ENCODE data around the gene TPT1.
"Not testable (repeated sequence)": the region's sequence is repeated elsewhere in the genome, so short reads cannot be mapped to it uniquely, and the experiment has no call there.

TPT1 gene

DNA sequence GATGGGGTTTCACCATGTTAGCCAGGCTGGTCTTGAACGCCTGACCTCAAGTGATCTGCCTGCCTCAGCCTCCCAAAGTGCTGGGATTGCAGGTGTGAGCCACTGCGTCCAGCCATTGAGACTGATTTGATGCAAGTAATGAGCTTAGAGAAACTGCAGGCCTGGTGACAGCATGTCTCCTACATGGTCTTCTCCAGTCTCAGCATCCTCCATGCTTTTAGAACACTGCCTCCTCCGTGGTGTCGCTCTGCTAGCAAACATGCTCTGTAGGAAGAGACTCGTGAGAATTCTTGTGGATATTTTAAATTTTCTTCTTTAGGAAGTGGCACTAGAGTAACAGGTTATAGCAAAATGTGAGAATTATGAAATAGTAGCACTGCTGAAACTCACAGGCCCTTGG lies 37.1 kb downstream of the TPT1 start:
- FAIRE-seq (no peak), DNase-seq (ENCODE audit: insufficient read length, low spot score) (no peak)
- TF ChIP-seq SPI1 (IDR thresholded peaks at IDR 0.05; ENCODE audit: low read depth, low read length) (no peak), POLR2AphosphoS5 (IDR thresholded peaks at IDR 0.05; ENCODE audit: low read depth, low read length) (no peak), TAF1 (IDR thresholded peaks at IDR 0.05; ENCODE audit: low read depth, low read length) (no peak), PAX5 (IDR thresholded peaks at IDR 0.05; ENCODE audit: insufficient read depth, low read length, severe bottlenecking) (no peak), POU2F2 (IDR thresholded peaks at IDR 0.05; ENCODE audit: low read depth, low read length) (no peak), POLR2A (IDR thresholded peaks at IDR 0.05; ENCODE audit: low read depth, low read length) (no peak)

DNA sequence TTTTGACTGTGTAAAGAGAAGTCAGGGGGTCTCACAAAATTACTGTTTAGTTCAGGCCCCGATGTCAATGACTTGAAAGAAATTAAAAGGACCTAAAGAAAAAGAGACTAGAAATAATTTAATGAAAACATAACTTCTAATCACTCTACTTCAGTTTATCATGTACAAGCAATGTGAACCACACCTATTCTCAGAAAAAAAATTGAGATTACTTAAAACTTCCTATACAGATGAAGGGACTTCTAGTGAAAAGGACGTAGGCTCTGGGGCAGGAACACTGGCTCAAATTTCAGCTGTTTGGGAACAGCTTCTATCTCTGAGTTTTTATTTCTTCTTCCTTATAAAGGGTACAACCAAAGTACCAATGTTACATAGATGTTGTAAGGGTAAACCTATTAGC lies 38.0 kb downstream of the TPT1 start:
- FAIRE-seq = no peak
- DNase-seq (ENCODE audit: insufficient read length, low spot score) = no peak
- no peak for TF ChIP-seq POU2F2 (IDR thresholded peaks at IDR 0.05; ENCODE audit: low read depth, low read length)
- TF ChIP-seq TAF1 (IDR thresholded peaks at IDR 0.05; ENCODE audit: low read depth, low read length) = no peak
- no peak for TF ChIP-seq POLR2AphosphoS5 (IDR thresholded peaks at IDR 0.05; ENCODE audit: low read depth, low read length)
- TF ChIP-seq POLR2A (IDR thresholded peaks at IDR 0.05; ENCODE audit: low read depth, low read length) = no peak
- no peak for TF ChIP-seq SPI1 (IDR thresholded peaks at IDR 0.05; ENCODE audit: low read depth, low read length)
- no peak for TF ChIP-seq PAX5 (IDR thresholded peaks at IDR 0.05; ENCODE audit: insufficient read depth, low read length, severe bottlenecking)

DNA sequence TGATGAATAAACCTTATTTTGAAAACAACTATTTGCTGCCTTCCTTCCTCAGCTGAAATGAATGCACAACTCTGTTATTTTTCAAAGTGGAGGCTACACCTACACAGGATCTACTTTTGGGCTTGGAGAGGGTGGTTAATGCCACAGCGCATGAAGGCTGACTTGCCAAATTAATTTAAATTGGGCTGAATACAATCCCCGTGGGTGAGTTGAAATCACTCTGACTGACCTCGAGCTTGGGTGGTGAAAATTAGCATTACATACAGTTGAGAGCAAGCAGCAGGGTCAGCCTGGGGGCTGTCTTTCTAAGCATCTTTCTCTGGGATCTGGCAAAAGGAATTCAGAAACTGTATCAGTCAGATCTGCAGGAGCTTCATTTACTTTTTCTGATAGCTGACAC lies 38.5 kb downstream of the TPT1 start:
- TF ChIP-seq PAX5 (IDR thresholded peaks at IDR 0.05; ENCODE audit: insufficient read depth, low read length, severe bottlenecking) = no peak
- TF ChIP-seq TAF1 (IDR thresholded peaks at IDR 0.05; ENCODE audit: low read depth, low read length) = no peak
- TF ChIP-seq POU2F2 (IDR thresholded peaks at IDR 0.05; ENCODE audit: low read depth, low read length) = no peak
- DNase-seq (ENCODE audit: insufficient read length, low spot score) (no peak), FAIRE-seq (no peak)

DNA sequence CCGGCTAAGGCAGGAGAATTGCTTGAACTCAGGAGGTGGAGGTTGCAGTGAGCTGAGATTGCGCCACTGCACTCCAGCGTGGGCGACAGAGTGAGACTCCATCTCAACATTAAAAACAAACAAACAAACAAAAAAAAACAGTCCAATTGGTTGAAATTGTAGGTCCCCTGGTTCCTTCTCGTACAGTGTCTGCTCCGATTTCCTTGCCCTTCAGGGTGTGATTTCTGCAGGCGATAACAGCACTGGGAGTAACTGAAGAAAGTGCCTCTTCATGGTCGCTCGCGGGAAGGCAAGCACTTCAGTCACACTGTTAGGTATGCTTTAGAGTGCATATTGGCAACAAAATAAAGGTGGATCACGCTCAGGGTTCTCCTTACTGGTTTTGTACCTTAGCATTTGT lies 39.7 kb downstream of the TPT1 start:
- no peak for FAIRE-seq
- TF ChIP-seq POU2F2 (IDR thresholded peaks at IDR 0.05; ENCODE audit: low read depth, low read length) (no peak), POLR2A (IDR thresholded peaks at IDR 0.05; ENCODE audit: low read depth, low read length) (no peak), TAF1 (IDR thresholded peaks at IDR 0.05; ENCODE audit: low read depth, low read length) (no peak), PAX5 (IDR thresholded peaks at IDR 0.05; ENCODE audit: insufficient read depth, low read length, severe bottlenecking) (no peak), SPI1 (IDR thresholded peaks at IDR 0.05; ENCODE audit: low read depth, low read length) (no peak), POLR2AphosphoS5 (IDR thresholded peaks at IDR 0.05; ENCODE audit: low read depth, low read length) (no peak)
- DNase-seq (ENCODE audit: insufficient read length, low spot score) = no peak

DNA sequence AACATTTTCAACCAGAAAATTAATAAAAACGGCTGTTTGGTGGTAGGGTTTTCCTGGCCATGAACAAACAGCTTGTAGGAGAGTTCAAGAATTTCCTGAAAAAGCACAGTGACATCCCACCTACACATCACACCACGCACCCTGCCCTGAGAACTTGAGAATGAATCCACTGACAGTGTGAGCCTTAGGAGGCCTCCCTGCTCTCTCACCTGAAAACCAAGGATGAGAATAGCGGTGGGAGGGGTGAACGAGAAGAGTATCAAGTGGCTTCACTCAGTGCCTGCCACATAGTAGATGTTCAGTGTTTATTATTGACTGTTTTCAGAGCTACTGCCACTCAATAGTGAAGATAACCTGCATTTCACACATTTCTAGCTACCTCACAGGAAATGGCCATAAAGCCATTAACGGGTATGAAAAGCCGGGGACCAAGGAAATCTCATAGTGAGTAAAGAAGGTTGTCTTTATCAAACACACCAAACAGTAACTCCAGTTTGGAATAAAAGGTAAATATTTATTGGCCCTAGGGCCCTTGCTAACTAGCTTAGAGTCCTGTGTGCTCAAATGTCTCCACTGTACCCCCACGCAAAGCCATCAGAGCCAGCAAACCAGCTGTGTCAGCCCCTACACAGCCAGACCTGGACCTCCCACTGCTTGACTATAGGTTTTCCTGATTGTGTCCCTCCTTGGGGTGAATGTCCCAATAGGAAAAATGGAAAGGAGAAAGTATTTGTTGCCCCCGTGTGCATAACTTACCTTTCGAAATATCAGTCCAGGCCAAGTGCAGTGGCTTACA lies 40.6 kb downstream of the TPT1 start:
- DNase-seq (ENCODE audit: insufficient read length, low spot score) = no peak
- TF ChIP-seq POU2F2 (IDR thresholded peaks at IDR 0.05; ENCODE audit: low read depth, low read length) = no peak
- FAIRE-seq = no peak

DNA sequence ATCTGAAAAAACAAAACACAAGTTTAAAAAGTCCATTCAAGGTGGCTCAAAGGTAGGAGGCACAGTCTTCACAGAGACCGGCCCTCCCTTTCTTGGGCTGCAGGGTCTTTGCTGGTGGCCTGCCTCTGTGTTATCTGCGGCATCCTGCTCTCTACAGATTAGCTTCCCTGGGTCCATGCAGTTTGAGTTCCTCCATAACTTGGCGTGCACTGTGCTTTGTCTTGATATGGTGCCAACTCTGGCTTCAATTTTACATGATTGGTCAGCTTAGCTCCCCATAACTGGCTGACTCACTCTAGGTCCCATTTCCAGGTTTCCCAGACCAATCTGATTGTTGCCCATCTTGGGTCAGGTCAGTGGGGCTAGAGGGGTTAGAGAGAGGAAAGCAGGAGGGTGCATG lies 41.8 kb downstream of the TPT1 start:
- TF ChIP-seq SPI1 (IDR thresholded peaks at IDR 0.05; ENCODE audit: low read depth, low read length) (no peak), POLR2AphosphoS5 (IDR thresholded peaks at IDR 0.05; ENCODE audit: low read depth, low read length) (no peak), TAF1 (IDR thresholded peaks at IDR 0.05; ENCODE audit: low read depth, low read length) (no peak), POU2F2 (IDR thresholded peaks at IDR 0.05; ENCODE audit: low read depth, low read length) (no peak), PAX5 (IDR thresholded peaks at IDR 0.05; ENCODE audit: insufficient read depth, low read length, severe bottlenecking) (no peak), POLR2A (IDR thresholded peaks at IDR 0.05; ENCODE audit: low read depth, low read length) (no peak)
- FAIRE-seq = no peak
- DNase-seq (ENCODE audit: insufficient read length, low spot score) = no peak

DNA sequence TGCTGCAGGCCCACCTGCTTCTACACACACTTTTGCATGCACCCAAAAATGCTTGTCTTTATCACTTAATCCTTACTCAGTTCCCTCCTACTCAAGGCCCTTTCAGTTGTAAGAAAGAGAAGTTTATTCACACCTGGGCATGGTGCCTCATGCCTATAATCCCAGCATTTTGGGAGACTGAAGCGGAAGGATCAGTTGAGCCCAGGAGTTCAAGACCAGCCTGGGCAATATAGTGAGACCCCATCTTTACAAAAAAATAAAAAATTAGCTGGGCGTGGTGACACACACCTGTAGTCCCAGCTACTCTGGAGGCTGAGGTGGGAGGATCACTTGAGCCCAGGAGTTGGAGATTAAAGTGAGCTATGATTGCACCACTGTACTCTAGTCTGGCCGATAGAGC lies 42.4 kb downstream of the TPT1 start:
- DNase-seq (ENCODE audit: insufficient read length, low spot score); FAIRE-seq: not testable (repeated sequence)

DNA sequence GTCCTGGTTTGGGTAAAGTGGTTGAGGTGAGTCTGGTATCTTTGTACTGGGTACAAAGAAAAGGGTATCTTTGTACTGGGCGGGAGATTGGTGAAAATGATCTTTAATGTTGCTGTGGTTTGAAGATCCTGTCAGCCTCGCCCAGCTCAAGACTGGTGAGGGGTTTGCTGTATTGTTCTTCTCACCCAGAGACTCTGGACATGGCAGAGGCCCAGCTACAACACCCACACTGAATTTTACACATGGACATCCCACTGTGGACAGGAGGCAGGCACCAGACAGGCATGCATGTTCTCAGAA lies 42.8 kb downstream of the TPT1 start:
- no peak for TF ChIP-seq POLR2A (IDR thresholded peaks at IDR 0.05; ENCODE audit: low read depth, low read length)
- TF ChIP-seq PAX5 (IDR thresholded peaks at IDR 0.05; ENCODE audit: insufficient read depth, low read length, severe bottlenecking) = no peak
- TF ChIP-seq SPI1 (IDR thresholded peaks at IDR 0.05; ENCODE audit: low read depth, low read length) = no peak
- TF ChIP-seq POU2F2 (IDR thresholded peaks at IDR 0.05; ENCODE audit: low read depth, low read length) = no peak
- no peak for TF ChIP-seq POLR2AphosphoS5 (IDR thresholded peaks at IDR 0.05; ENCODE audit: low read depth, low read length)
- TF ChIP-seq TAF1 (IDR thresholded peaks at IDR 0.05; ENCODE audit: low read depth, low read length) = no peak
- DNase-seq (ENCODE audit: insufficient read length, low spot score) = no peak
- no peak for FAIRE-seq

DNA sequence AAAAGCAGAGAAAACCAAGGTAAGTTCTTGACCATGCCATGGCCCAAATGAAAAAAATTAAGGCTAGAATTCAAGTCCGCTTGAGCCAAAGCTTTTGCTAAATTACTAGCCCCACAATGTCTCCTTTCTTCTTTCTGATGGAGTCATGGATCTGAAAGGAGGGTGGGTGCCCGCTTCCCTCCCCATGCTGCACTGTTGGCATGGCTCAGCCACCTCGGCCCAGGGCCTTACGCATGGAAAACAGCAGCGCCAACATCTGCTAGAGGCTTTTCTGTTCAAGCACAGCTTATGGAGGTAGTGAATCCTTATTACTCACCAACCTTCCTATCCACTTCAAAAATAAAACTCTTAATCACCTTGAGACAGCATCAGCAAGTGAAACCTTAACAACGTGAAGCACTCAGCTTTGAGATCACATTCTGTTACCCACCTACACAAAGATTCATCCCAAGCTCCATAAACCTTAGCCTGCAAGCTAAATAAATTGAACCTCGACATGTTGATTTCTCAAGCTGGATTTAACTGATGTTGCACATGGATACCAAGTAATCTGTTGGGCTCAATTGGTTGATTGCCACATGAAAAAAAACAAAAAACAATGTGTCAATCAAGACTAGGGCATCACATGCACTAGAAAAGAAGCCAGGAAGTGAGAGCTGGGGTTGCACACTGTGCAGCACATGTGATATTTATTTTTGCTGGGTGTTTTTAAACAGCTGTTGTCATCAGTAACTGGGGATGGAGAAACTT lies 43.4 kb downstream of the TPT1 start:
- TF ChIP-seq POLR2AphosphoS5 (IDR thresholded peaks at IDR 0.05; ENCODE audit: low read depth, low read length) = no peak
- TF ChIP-seq SPI1 (IDR thresholded peaks at IDR 0.05; ENCODE audit: low read depth, low read length) = peak; percentile 53; the same call in 1 of the 2 replicates
- TF ChIP-seq POLR2A (IDR thresholded peaks at IDR 0.05; ENCODE audit: low read depth, low read length) = no peak
- TF ChIP-seq PAX5 (IDR thresholded peaks at IDR 0.05; ENCODE audit: insufficient read depth, low read length, severe bottlenecking) = no peak
- DNase-seq (ENCODE audit: insufficient read length, low spot score) (no peak), FAIRE-seq (peak; percentile 58)

DNA sequence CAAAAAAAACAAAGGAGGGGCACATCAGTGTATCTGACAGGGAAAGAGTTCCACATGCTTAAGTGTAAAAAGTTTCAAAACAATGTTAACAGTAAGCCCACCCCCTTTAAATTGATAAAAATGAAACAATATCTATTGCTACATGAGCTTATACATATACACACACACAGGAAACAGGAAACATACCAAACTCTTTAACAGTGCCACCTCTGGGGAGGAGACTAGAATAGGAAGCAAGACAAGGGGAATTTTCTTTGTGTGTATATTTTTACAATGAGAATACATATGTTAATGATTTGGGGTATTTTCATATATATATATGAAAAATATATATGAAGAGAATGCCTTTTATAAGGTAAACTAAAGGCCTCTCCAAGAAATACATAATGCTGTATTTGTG lies 44.7 kb downstream of the TPT1 start:
- FAIRE-seq (no peak), DNase-seq (ENCODE audit: insufficient read length, low spot score) (no peak)

More for the DNA sequence above, 44.7 kb downstream of the TPT1 start:
- TF ChIP-seq POLR2AphosphoS5 (IDR thresholded peaks at IDR 0.05; ENCODE audit: low read depth, low read length) (no peak), POLR2A (IDR thresholded peaks at IDR 0.05; ENCODE audit: low read depth, low read length) (no peak), TAF1 (IDR thresholded peaks at IDR 0.05; ENCODE audit: low read depth, low read length) (no peak), POU2F2 (IDR thresholded peaks at IDR 0.05; ENCODE audit: low read depth, low read length) (no peak), PAX5 (IDR thresholded peaks at IDR 0.05; ENCODE audit: insufficient read depth, low read length, severe bottlenecking) (no peak), SPI1 (IDR thresholded peaks at IDR 0.05; ENCODE audit: low read depth, low read length) (no peak)
